Ovary (tissue), 9 donors: ENCODE data around the gene CLK3. TPM values are rescaled to one million over a fixed set of nuclear protein-coding genes. Genes with fewer than 3 reads are reported as not detected.
"Not testable (repeated sequence)": the region's sequence is repeated elsewhere in the genome, so short reads cannot be mapped to it uniquely, and the experiment has no call there.

ENCODE experiments used
- DNase-seq, 5 donors: peaks; one replicate each; pipeline ENCODE4 v3.0.0-alpha.2; 2019 to 2020
- H3K27ac ChIP-seq, 2 donors: fragments of 200-600 bp; one replicate each; pipeline versions ENCODE4 v1.5.1 to v1.8.0; 2019 to 2022
- H3K27me3 ChIP-seq: fragments of 200-600 bp; one replicate; pipeline ENCODE4 v1.8.0; 2022
- H3K36me3 ChIP-seq: fragments of 200-600 bp; sonication (generic); one replicate; pipeline ENCODE4 v1.5.1; 2019
- H3K4me1 ChIP-seq: one replicate; pipeline ENCODE4 v1.8.1; 2013; ENCODE audit warnings: mild to moderate bottlenecking, moderate library complexity; ENCODE audit not compliant: insufficient read depth
- H3K4me3 ChIP-seq: fragments of 200-600 bp; sonication (generic); one replicate; pipeline ENCODE4 v1.5.1; 2017
- H3K9me3 ChIP-seq, 2 donors: fragments of 200-600 bp in 1 of 2; sonication (generic) in 1 of 2; one replicate each; pipeline versions ENCODE4 v1.5.1 to v1.8.1; 2013 to 2019; ENCODE audit warnings: mild to moderate bottlenecking in 1 of 2, moderate library complexity in 1 of 2
- CTCF ChIP-seq, 3 donors: fragments of 450-650 bp in 2 of 3; fragments of 200-600 bp in 1 of 3; IDR thresholded peaks; one replicate each; pipeline versions ENCODE4 v1.5.1 to v1.8.0; 2016 to 2022; ENCODE audit warnings: antibody characterized with exemption in 3 of 3, mild to moderate bottlenecking in 1 of 3
- EP300 ChIP-seq: sonication (generic); formaldehyde crosslinking; IDR thresholded peaks from one replicate; pipeline ENCODE4 v1.6.1; 2017; ENCODE audit warnings: antibody characterized with exemption
- POLR2A ChIP-seq: fragments of 450-650 bp; IDR thresholded peaks from one replicate; pipeline ENCODE4 v1.6.1; 2017; ENCODE audit warnings: antibody characterized with exemption, mild to moderate bottlenecking, moderate library complexity
- WGBS, 3 donors: extraction: QIAGEN DNeasy Blood & Tissue Kit in 1 of 3; methylation state at CpG; one replicate each; pipeline versions ENCODE4 v1.1.5 to v1.1.7; 2013 to 2017; 5-methylcytosine and 5-hydroxymethylcytosine counted together
- intact Hi-C, 4 donors: fragments of 100-400 bp; cut with DNase I; formaldehyde crosslinking; loops; one replicate each; pipeline versions ENCODE4 v1.11.0 to v1.15.1; 2022 to 2023
- polyA plus RNA-seq, 2 donors: library from polyadenylated mRNA; stranded (reverse); fragments of 200-250 nt in 1 of 2; fragments of 350-450 nt in 1 of 2; fragmentation: Illumina TruSeq in 1 of 2; extraction: RNeasy Lipid Tissue Mini Kit (QIAGEN cat#74804) in 1 of 2; gene quantifications; one replicate each; pipeline ENCODE4 v1.2.3, GENCODE V29; 2013 to 2014
- total RNA-seq, 7 donors: library from RNA; depleted of rRNA in 2 of 7; stranded (reverse); fragments of >200 nt in 2 of 7; fragmentation: NEBNext Ultra II Directional in 3 of 7; extraction: Animal tissue kit (Norgen Biotek cat#: 25700) in 3 of 7; gene quantifications; one replicate each; pipeline versions ENCODE4 v1.1.0 to v1.2.4, GENCODE V29; 2016 to 2023
- donor health status: DM: no; HTN: no; CAD: no; lungs with moderate emphysema.
- donor health status: DM: no; HTN: no; CAD: no.
- donor health status: Bipolar disorder and iron deficiency.
- donor health status: DM: yes; HTN: yes; CAD: no.
- donor health status: DM: no; HTN: no; CAD: no.
- donor health status: DM: yes; HTN: yes; CAD: no.

Gene CLK3
- total and polyA plus RNA-seq, 9 donors, result 53.2 to 110 (median 67.2) TPM

GRCh38 chr15:74628199-74628598 is 12.6 kb downstream of the CLK3 start:
- intact Hi-C loops, result loop anchor here in 2 of 4 donors (10.0 kb wide), 1 partner anchor 243 kb away; no protein-coding TSS in a partner anchor
- TF ChIP-seq POLR2A (no peak), EP300 (no peak), CTCF (IDR thresholded peaks at IDR 0.05) (no peak)
- whole genome bisulfite sequencing, 3 donors, result 39 to 46% (median 42%) methylated on average over 3 of the region's 3 CpGs
- H3K4me1 ChIP-seq, result no peaks in the 10 kb centered on the region
- H3K9me3 ChIP-seq, result no peaks in the 10 kb centered on the region
- no peaks in the 10 kb centered on the region for H3K27me3 ChIP-seq
- no peaks in the 10 kb centered on the region for H3K36me3 ChIP-seq
- DNase-seq, result no peak
- H3K27ac ChIP-seq, result no peak overlapping the region
- H3K4me3 ChIP-seq, result no peak overlapping the region

DNA sequence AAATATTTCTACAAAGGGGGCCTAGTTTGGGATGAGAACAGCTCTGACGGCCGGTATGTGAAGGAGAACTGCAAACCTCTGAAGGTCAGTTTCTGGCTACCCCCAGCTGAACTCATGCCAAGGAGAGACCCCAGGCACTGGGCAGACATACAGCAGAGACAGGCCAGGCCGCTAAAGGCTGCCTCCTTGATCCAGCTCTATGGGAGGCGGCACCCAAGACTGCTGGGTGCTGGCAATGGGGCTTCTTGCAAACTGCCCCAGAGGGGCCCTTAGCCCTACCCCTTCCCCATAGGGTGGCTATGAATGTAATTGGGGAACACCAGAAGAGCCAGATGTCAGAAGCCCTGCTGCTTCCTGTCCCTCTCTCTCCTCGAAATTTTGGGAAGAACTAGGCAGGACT is 13.3 kb downstream of the CLK3 start:
- intact Hi-C loops, result loop anchor here in 2 of 4 donors (10.0 kb wide), 1 partner anchor 244 kb away; no protein-coding TSS in a partner anchor
- no peaks in the 10 kb centered on the region for H3K9me3 ChIP-seq

GRCh38 chr15:74629696-74630095 is 14.1 kb downstream of the CLK3 start:
- H3K36me3 ChIP-seq, result not testable (repeated sequence)
- intact Hi-C loops, result loop anchor here (5.0 to 10.0 kb wide), 5 partner anchors 143 to 315 kb away; no protein-coding TSS in a partner anchor

More for the DNA sequence above, 13.3 kb downstream of the CLK3 start:
- H3K4me3 ChIP-seq, result no peak overlapping the region
- no peak overlapping the region for H3K27ac ChIP-seq
- DNase-seq, result no peak
- H3K36me3 ChIP-seq, result no peaks in the 10 kb centered on the region
- no peaks in the 10 kb centered on the region for H3K4me1 ChIP-seq
- TF ChIP-seq EP300, result no peak
- TF ChIP-seq CTCF (IDR thresholded peaks at IDR 0.05), result no peak
- no peak for TF ChIP-seq POLR2A
- 36 to 44% (median 40%) methylated on average over 5 of the region's 5 CpGs for WGBS, 3 donors
- no peaks in the 10 kb centered on the region for H3K27me3 ChIP-seq

DNA sequence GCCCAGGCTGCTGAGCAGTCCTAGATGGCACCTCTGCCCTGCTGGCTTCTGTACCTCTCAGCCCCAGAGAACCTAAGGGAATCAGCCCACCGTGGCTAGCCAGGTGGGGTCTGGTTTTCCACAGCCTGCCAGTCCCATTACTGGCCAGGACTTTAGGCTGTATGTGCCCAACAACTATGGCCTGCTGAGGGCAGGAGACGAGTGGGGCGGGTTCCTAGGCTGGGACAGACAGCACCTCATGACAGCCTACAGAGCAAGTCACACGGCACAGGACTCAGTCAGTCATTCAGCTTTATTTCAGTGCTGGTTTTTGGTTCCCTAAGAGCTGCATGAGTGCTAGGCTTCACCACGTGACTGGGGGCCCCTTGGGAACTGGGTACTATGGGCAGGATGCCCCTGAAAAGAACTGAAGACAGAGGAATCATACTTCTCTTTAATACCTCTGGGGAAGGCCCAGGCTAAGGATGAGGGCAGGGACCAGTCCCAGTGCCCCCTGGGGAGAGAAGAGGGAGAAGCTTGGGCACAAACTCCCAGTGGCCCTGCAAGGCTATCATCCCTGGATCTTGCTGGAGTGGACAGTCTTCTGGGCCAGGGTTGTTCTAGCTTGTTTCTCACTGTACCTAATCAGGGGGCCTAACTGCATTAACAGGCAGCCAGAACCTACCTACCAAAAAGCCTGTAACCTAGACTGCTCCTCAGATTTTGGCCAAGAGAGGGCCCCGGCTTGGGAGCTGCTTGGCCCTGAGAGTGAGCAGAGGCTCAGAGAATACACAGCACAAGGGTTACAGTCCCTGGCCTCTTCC is 14.8 kb downstream of the CLK3 start:
- H3K4me1 ChIP-seq, result no peaks in the 10 kb centered on the region
- H3K36me3 ChIP-seq, result no peaks in the 10 kb centered on the region
- no peaks in the 10 kb centered on the region for H3K27me3 ChIP-seq
- no peaks in the 10 kb centered on the region for H3K9me3 ChIP-seq
- no peak overlapping the region for H3K27ac ChIP-seq
- no peak for DNase-seq
- intact Hi-C loops, result loop anchor here in 3 of 4 donors (5.0 to 10.0 kb wide), 4 partner anchors 142 to 314 kb away; no protein-coding TSS in a partner anchor
- H3K4me3 ChIP-seq, result no peak overlapping the region
- WGBS, 3 donors, result 68 to 79% (median 73%) methylated on average over 6 of the region's 6 CpGs
- TF ChIP-seq POLR2A, result no peak
- no peak for TF ChIP-seq CTCF (IDR thresholded peaks at IDR 0.05)
- TF ChIP-seq EP300, result no peak

More at GRCh38 chr15:74629696-74630095, 14.1 kb downstream of the CLK3 start:
- H3K27ac ChIP-seq, H3K9me3 ChIP-seq, H3K4me1 ChIP-seq, H3K4me3 ChIP-seq, H3K27me3 ChIP-seq: not testable (repeated sequence)
- 62 to 75% (median 65%) methylated on average over 10 of the region's 10 CpGs for WGBS, 3 donors
- peak in 1 of 5 donors; percentile 34 for DNase-seq

- Histone ChIP-seq H3K27me3 (no peaks in the 10 kb centered on the region), H3K4me3 (no peak overlapping the region), H3K9me3 (no peaks in the 10 kb centered on the region), H3K27ac (no peak overlapping the region), H3K36me3 (no peaks in the 10 kb centered on the region), H3K4me1 (no peaks in the 10 kb centered on the region)
- 51 to 56% (median 55%) methylated on average over 3 of the region's 3 CpGs for WGBS, 3 donors
- TF ChIP-seq EP300 (no peak), POLR2A (no peak), CTCF (IDR thresholded peaks at IDR 0.05) (no peak)
- intact Hi-C loops, result loop anchor here in 3 of 4 donors (5.0 to 10.0 kb wide), 4 partner anchors 141 to 314 kb away; no protein-coding TSS in a partner anchor
- no peak for DNase-seq
Measured at GRCh38 chr15:74631087-74631385, 15.4 kb downstream of the CLK3 start.
